Measurements from ENCODE around the gene STK33. TPM values are rescaled to one million over a fixed set of nuclear protein-coding genes. Genes with fewer than 3 reads are reported as not detected.

STK33 gene
- total and polyA plus RNA-seq, 2 donors (not counting 1 experiment from before 2014, with no cell fraction given), result 1.7 to 3.3 TPM

DNA sequence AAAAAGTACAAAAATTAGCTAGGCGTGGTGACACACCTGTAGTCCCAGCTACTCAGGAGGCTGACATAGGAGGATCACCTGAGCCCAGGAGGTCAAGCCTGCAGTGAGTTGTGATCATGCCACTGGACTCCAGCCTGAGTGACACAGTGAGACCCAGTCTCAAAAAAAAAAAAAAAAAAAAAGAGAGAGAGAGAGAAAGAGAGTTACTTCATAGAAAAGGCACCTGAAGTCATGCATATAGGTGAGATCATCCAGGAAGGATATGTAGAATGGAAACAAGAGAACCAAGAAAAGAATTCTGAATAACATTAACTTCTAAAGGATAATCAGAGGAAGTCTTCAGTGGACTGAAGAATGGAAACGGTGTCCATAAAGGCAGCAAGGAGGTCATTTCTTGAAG lies 106.8 kb downstream of the STK33 start:
- no peak overlapping the region for H3K9ac ChIP-seq (ENCODE audit: insufficient read depth, low read length)
- H3K27ac ChIP-seq (ENCODE audit: insufficient read depth, low read length), result no peak overlapping the region
- H3K36me3 ChIP-seq (ENCODE audit: control insufficient read depth, insufficient read depth, low read length), result no peaks in the 10 kb centered on the region
- no peak overlapping the region for H3K4me3 ChIP-seq (replicated peaks in 1 of 4; ENCODE audit: control extremely low read depth in 1 of 4, insufficient read depth in 1 of 4, low read depth in 3 of 4, low read length in 4 of 4)
- no peaks in the 10 kb centered on the region for H3K4me1 ChIP-seq (ENCODE audit: control insufficient read depth, extremely low read depth, insufficient read depth, low read length)
- DNase-seq (ENCODE audit: low read depth in 2 of 2), result no peak
- H3K4me2 ChIP-seq (ENCODE audit: extremely low read depth, insufficient read depth, low read length), result no peak overlapping the region
- H3K79me2 ChIP-seq (ENCODE audit: control insufficient read depth, insufficient read depth, low read length), result no peaks in the 10 kb centered on the region
- H4K20me1 ChIP-seq (ENCODE audit: control insufficient read depth, extremely low read depth, insufficient read depth, low read length), result no peaks in the 10 kb centered on the region
- no peak overlapping the region for H2AFZ ChIP-seq (ENCODE audit: low read length)
- TF ChIP-seq, protein P1, sequence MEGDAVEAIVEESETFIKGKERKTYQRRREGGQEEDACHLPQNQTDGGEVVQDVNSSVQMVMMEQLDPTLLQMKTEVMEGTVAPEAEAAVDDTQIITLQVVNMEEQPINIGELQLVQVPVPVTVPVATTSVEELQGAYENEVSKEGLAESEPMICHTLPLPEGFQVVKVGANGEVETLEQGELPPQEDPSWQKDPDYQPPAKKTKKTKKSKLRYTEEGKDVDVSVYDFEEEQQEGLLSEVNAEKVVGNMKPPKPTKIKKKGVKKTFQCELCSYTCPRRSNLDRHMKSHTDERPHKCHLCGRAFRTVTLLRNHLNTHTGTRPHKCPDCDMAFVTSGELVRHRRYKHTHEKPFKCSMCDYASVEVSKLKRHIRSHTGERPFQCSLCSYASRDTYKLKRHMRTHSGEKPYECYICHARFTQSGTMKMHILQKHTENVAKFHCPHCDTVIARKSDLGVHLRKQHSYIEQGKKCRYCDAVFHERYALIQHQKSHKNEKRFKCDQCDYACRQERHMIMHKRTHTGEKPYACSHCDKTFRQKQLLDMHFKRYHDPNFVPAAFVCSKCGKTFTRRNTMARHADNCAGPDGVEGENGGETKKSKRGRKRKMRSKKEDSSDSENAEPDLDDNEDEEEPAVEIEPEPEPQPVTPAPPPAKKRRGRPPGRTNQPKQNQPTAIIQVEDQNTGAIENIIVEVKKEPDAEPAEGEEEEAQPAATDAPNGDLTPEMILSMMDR (conservative IDR thresholded peaks at IDR 0.05 in 1 of 2, IDR thresholded peaks at IDR 0.05 in 1 of 2; ENCODE audit: low read depth in 1 of 2, low read length in 2 of 2), result no peak
- no peak for TF ChIP-seq EZH2 (IDR thresholded peaks at IDR 0.05; ENCODE audit: low read length, missing control alignments)
- no peaks in the 10 kb centered on the region for H3K9me3 ChIP-seq (ENCODE audit: control insufficient read depth, insufficient read depth, low read depth, low read length)
- H3K27me3 ChIP-seq (ENCODE audit: control insufficient read depth, insufficient read depth, low read length), result no peaks in the 10 kb centered on the region

DNA sequence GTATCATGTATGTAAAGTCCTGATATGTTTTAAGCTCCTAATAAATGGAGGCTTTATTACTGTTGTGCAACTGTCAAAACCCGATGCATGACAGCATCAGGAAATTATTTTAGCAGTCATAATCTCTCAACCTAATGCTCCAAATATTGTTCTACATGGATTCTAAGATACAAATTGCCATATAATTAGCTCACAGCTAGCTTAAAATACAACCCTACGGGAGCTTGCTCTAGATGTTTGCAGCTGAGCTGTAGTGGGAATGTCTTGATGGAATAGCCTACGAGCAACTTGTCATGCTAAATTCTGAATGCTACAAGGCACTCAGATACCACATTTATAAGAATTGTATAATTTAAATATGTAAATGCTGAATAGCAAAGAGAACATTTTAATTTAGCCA lies 109.8 kb downstream of the STK33 start:
- H3K4me2 ChIP-seq (ENCODE audit: extremely low read depth, insufficient read depth, low read length), result no peak overlapping the region
- TF ChIP-seq, protein P1 (conservative IDR thresholded peaks at IDR 0.05 in 1 of 2, IDR thresholded peaks at IDR 0.05 in 1 of 2; ENCODE audit: low read depth in 1 of 2, low read length in 2 of 2), result no peak
- no peak for TF ChIP-seq EZH2 (IDR thresholded peaks at IDR 0.05; ENCODE audit: low read length, missing control alignments)
- no peaks in the 10 kb centered on the region for H3K79me2 ChIP-seq (ENCODE audit: control insufficient read depth, insufficient read depth, low read length)
- no peaks in the 10 kb centered on the region for H3K4me1 ChIP-seq (ENCODE audit: control insufficient read depth, extremely low read depth, insufficient read depth, low read length)
- no peaks in the 10 kb centered on the region for H4K20me1 ChIP-seq (ENCODE audit: control insufficient read depth, extremely low read depth, insufficient read depth, low read length)
- H2AFZ ChIP-seq (ENCODE audit: low read length), result no peak overlapping the region
- no peak overlapping the region for H3K9ac ChIP-seq (ENCODE audit: insufficient read depth, low read length)
- no peaks in the 10 kb centered on the region for H3K36me3 ChIP-seq (ENCODE audit: control insufficient read depth, insufficient read depth, low read length)
- no peaks in the 10 kb centered on the region for H3K27me3 ChIP-seq (ENCODE audit: control insufficient read depth, insufficient read depth, low read length)
- H3K4me3 ChIP-seq (replicated peaks in 1 of 4; ENCODE audit: control extremely low read depth in 1 of 4, insufficient read depth in 1 of 4, low read depth in 3 of 4, low read length in 4 of 4), result no peak overlapping the region
- DNase-seq (ENCODE audit: low read depth in 2 of 2), result no peak
- no peak overlapping the region for H3K27ac ChIP-seq (ENCODE audit: insufficient read depth, low read length)
- H3K9me3 ChIP-seq (ENCODE audit: control insufficient read depth, insufficient read depth, low read depth, low read length), result no peaks in the 10 kb centered on the region

DNA sequence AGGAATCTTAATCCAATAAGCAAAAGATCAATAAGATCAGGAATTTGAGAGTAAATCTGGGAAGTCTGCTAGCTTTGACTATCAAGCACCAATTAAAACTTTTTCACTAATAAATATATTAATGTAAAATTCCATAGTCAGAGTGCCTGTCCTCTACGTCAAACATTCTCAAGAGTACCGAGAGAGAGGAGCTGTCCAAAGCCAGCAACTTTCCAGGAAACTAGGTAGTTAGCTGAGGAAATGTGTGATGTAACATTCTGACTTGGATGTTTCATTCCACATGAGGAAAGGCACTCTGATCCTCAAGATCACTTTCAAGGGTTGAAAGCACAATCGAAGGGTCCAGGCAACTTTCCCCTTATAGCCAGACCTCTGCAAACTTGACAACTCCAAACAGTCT lies 113.2 kb downstream of the STK33 start:
- no peak overlapping the region for H3K9ac ChIP-seq (ENCODE audit: insufficient read depth, low read length)
- H3K4me1 ChIP-seq (ENCODE audit: control insufficient read depth, extremely low read depth, insufficient read depth, low read length), result no peaks in the 10 kb centered on the region
- H2AFZ ChIP-seq (ENCODE audit: low read length), result no peak overlapping the region
- no peak overlapping the region for H3K4me2 ChIP-seq (ENCODE audit: extremely low read depth, insufficient read depth, low read length)
- no peak for TF ChIP-seq EZH2 (IDR thresholded peaks at IDR 0.05; ENCODE audit: low read length, missing control alignments)
- TF ChIP-seq, protein P1 (conservative IDR thresholded peaks at IDR 0.05 in 1 of 2, IDR thresholded peaks at IDR 0.05 in 1 of 2; ENCODE audit: low read depth in 1 of 2, low read length in 2 of 2), result no peak
- no peaks in the 10 kb centered on the region for H3K9me3 ChIP-seq (ENCODE audit: control insufficient read depth, insufficient read depth, low read depth, low read length)
- no peaks in the 10 kb centered on the region for H3K36me3 ChIP-seq (ENCODE audit: control insufficient read depth, insufficient read depth, low read length)
- no peaks in the 10 kb centered on the region for H3K27me3 ChIP-seq (ENCODE audit: control insufficient read depth, insufficient read depth, low read length)
- H4K20me1 ChIP-seq (ENCODE audit: control insufficient read depth, extremely low read depth, insufficient read depth, low read length), result no peaks in the 10 kb centered on the region
- no peak overlapping the region for H3K27ac ChIP-seq (ENCODE audit: insufficient read depth, low read length)
- H3K4me3 ChIP-seq (replicated peaks in 1 of 4; ENCODE audit: control extremely low read depth in 1 of 4, insufficient read depth in 1 of 4, low read depth in 3 of 4, low read length in 4 of 4), result no peak overlapping the region
- no peaks in the 10 kb centered on the region for H3K79me2 ChIP-seq (ENCODE audit: control insufficient read depth, insufficient read depth, low read length)
- peak in 1 of 2 donors; percentile 1 for DNase-seq (ENCODE audit: low read depth in 2 of 2)
